HepG2 (cell line): ENCODE results near the gene CHCT1. TPM values are rescaled to one million over a fixed set of nuclear protein-coding genes. Genes with fewer than 3 reads are reported as not detected.
A peak's percentile ranks its signal among the peaks of the same experiment; 100 is the strongest.

Experiments
- ATAC-seq: fragments of 200-7000 bp; cut with Tn5 transposase; 3 replicates; pipeline ENCODE4 v1.9.1; 2020; ENCODE audit warnings: mild to moderate bottlenecking, moderate library complexity
- BruUV-seq: library from RNA; stranded (reverse); fragments of 400-500 nt; replicated peaks from 2 replicates; lab custom pipeline; 2021; lab: Mats Ljungman, UMichigan
- CTCF ChIA-PET: fragments of 300-600 bp; formaldehyde crosslinking; extraction: SDS; loops from one replicate; lab custom pipeline; 2021; ENCODE audit warnings: low total read pairs, inconsistent platforms, low intra/inter-chr PET ratio; lab: Yijun Ruan, JAX
- POLR2A ChIA-PET: fragments of 350-600 bp; sonication (Branson Sonifier 250); formaldehyde crosslinking; loops from one replicate; lab custom pipeline; 2020; ENCODE audit warnings: antibody characterized with exemption, inconsistent platforms; lab: Yijun Ruan, JAX
- DNase-seq: peaks from one replicate; pipeline ENCODE4 v3.0.0-alpha.2; 2015; ENCODE audit warnings: low spot score
- FAIRE-seq: peaks from 3 replicates; lab custom pipeline; 2011; peaks lifted over from hg19 to GRCh38; lab: Jason Lieb, UNC
- H2AFZ ChIP-seq: one replicate; pipeline ENCODE4 v1.6.1; 2011; ENCODE audit warnings: low read length, inconsistent platforms
- H3K27ac ChIP-seq: fragments of 300-600 bp; 3 replicates; pipeline ENCODE4 v1.8.0; 2011; ENCODE audit warnings: mixed run types, mild to moderate bottlenecking, mixed read lengths, low read length, inconsistent platforms; ENCODE audit not compliant: insufficient read depth; ENCODE audit errors: extremely low read length
- H3K27me3 ChIP-seq, 2 experiments: fragments of 200-600 bp in 1 of 2; 2 replicates in 1 of 2; 3 replicates in 1 of 2; pipeline versions ENCODE4 v1.6.0 to v1.8.0; 2011; ENCODE audit warnings: low read length in 2 of 2, mild to moderate bottlenecking in 2 of 2, moderate library complexity in 2 of 2, inconsistent platforms in 1 of 2; ENCODE audit not compliant: insufficient read depth in 2 of 2, control insufficient read depth in 1 of 2
- H3K36me3 ChIP-seq, 2 experiments: fragments of 200-600 bp in 1 of 2; replicated peaks in 1 of 2; 2 replicates in 1 of 2; 3 replicates in 1 of 2; pipeline versions ENCODE4 v1.5.1 to v1.8.0; 2011; ENCODE audit warnings: low read length in 2 of 2, inconsistent platforms in 1 of 2; ENCODE audit not compliant: insufficient read depth in 2 of 2, control insufficient read depth in 1 of 2
- H3K4me1 ChIP-seq: 2 replicates; pipeline ENCODE4 v1.5.1; 2012; ENCODE audit warnings: low read length, inconsistent platforms; ENCODE audit not compliant: insufficient read depth
- H3K4me2 ChIP-seq: 2 replicates; pipeline ENCODE4 v1.6.0; 2011; ENCODE audit warnings: low read depth, low read length, inconsistent platforms
- H3K4me3 ChIP-seq, 3 experiments: fragments of 200-600 bp in 1 of 3; sonication (generic), shearing (Covaris generic) in 1 of 3; replicated peaks in 1 of 3; 2 replicates each; pipeline ENCODE4 v1.5.1; 2011 to 2016; ENCODE audit warnings: low read length in 3 of 3, inconsistent platforms in 2 of 3, low read depth in 2 of 3, mild to moderate bottlenecking in 2 of 3, control low read depth in 1 of 3, mixed read lengths in 1 of 3; ENCODE audit not compliant: insufficient read depth in 1 of 3
- H3K79me2 ChIP-seq: one replicate; pipeline ENCODE4 v1.6.1; 2011; ENCODE audit warnings: low read length, inconsistent platforms; ENCODE audit not compliant: insufficient read depth
- H3K9ac ChIP-seq: 2 replicates; pipeline ENCODE4 v1.6.0; 2011; ENCODE audit warnings: mild to moderate bottlenecking, low read depth, low read length, inconsistent platforms; ENCODE audit not compliant: insufficient read depth
- H3K9me3 ChIP-seq: 2 replicates; pipeline ENCODE4 v1.5.1; 2012; ENCODE audit warnings: mild to moderate bottlenecking, low read length
- H4K20me1 ChIP-seq: 2 replicates; pipeline ENCODE4 v1.6.0; 2011; ENCODE audit warnings: inconsistent platforms, mild to moderate bottlenecking, low read length, moderate library complexity; ENCODE audit not compliant: insufficient read depth
- HMG20A ChIP-seq: IDR thresholded peaks from 2 replicates; pipeline ENCODE4 v1.6.1; 2016; ENCODE audit warnings: borderline replicate concordance
- HNRNPLL ChIP-seq: fragments of 200-400 bp; formaldehyde crosslinking; IDR thresholded peaks from 2 replicates; pipeline ENCODE4 v1.6.1; 2017; ENCODE audit warnings: mild to moderate bottlenecking, low read depth, low read length; ENCODE audit not compliant: poor library complexity, severe bottlenecking
- NR2C2 ChIP-seq: sonication (generic); formaldehyde crosslinking; IDR thresholded peaks from 2 replicates; pipeline ENCODE4 v1.4.0; 2020; ENCODE audit warnings: missing genetic modification reagents, mild to moderate bottlenecking, moderate library complexity, borderline replicate concordance
- PHF8 ChIP-seq: sonication (generic); formaldehyde crosslinking; IDR thresholded peaks from 2 replicates; pipeline ENCODE4 v1.5.0; 2020; ENCODE audit warnings: missing genetic modification reagents
- RARA ChIP-seq: IDR thresholded peaks from 2 replicates; pipeline ENCODE4 v1.6.1; 2016; ENCODE audit warnings: missing genetic modification reagents, missing compliant biosample characterization
- RBM39 ChIP-seq: fragments of 200-400 bp; formaldehyde crosslinking; IDR thresholded peaks from one replicate; pipeline ENCODE4 v1.6.1; 2018; ENCODE audit warnings: antibody characterized with exemption, mild to moderate bottlenecking, low read depth, low read length; ENCODE audit not compliant: poor library complexity, severe bottlenecking
- ZFP82 ChIP-seq: sonication (generic); formaldehyde crosslinking; IDR thresholded peaks from 2 replicates; pipeline ENCODE4 v1.5.1; 2020; ENCODE audit warnings: mild to moderate bottlenecking, missing genetic modification reagents, borderline replicate concordance
- ZNF17 ChIP-seq: sonication (generic); formaldehyde crosslinking; IDR thresholded peaks from 2 replicates; pipeline ENCODE4 v1.5.0; 2020; ENCODE audit warnings: mild to moderate bottlenecking, missing genetic modification reagents
- ZNF276 ChIP-seq: sonication (generic); formaldehyde crosslinking; IDR thresholded peaks from 2 replicates; pipeline ENCODE4 v1.4.0; 2020; ENCODE audit warnings: mild to moderate bottlenecking, low read depth, missing genetic modification reagents
- ZNF281 ChIP-seq: sonication (generic); formaldehyde crosslinking; IDR thresholded peaks from 2 replicates; pipeline ENCODE4 v1.4.0; 2020; ENCODE audit warnings: missing genetic modification reagents, borderline replicate concordance
- ZNF513 ChIP-seq: sonication (generic); formaldehyde crosslinking; conservative IDR thresholded peaks from 2 replicates; pipeline ENCODE4 v1.5.0; 2020; ENCODE audit warnings: missing genetic modification reagents
- ZNF768 ChIP-seq: sonication (generic); formaldehyde crosslinking; IDR thresholded peaks from 2 replicates; pipeline ENCODE4 v1.4.0; 2020; ENCODE audit warnings: missing genetic modification reagents
- ZSCAN22 ChIP-seq: sonication (generic); formaldehyde crosslinking; IDR thresholded peaks from 2 replicates; pipeline ENCODE4 v1.4.0; 2020; ENCODE audit warnings: mild to moderate bottlenecking, missing genetic modification reagents
- WGBS: methylation state at CpG from one replicate; pipeline ENCODE4 v1.1.6; 2017; ENCODE audit warnings: low lambda C conversion rate; 5-methylcytosine and 5-hydroxymethylcytosine counted together
- in situ Hi-C: cut with HindIII; loops from 2 replicates; pipeline ENCODE4 v1.10.0; 2017; ENCODE audit warnings: low pct_unique_long_range_greater_than_20kb; ENCODE audit not compliant: extremely low pct_ligation_motif_present
- intact Hi-C: fragments of 100-400 bp; cut with micrococcal nuclease; formaldehyde crosslinking; loops from one replicate; pipeline ENCODE4 v1.10.0; 2022; ENCODE audit not compliant: unreplicated experiment
- polyA plus RNA-seq, 8 experiments: library from polyadenylated mRNA; depleted of rRNA in 3 of 8; stranded (reverse) in 7 of 8; unstranded in 1 of 8; fragments of >200 nt; fragmentation: Illumina TruSeq in 4 of 8; extraction: Trizol in 4 of 8; gene quantifications; 2 replicates each; pipeline versions ENCODE4 v1.2.1 to v1.2.3, GENCODE V29; 2011 to 2016; ENCODE audit warnings: low read depth in 4 of 8, missing spikeins in 1 of 8, mixed read lengths in 1 of 8; ENCODE audit not compliant: insufficient read depth in 1 of 8
- total RNA-seq, 5 experiments: library from RNA; depleted of rRNA; stranded (reverse); fragments of >200 nt; fragmentation: Illumina TruSeq; extraction: Trizol; gene quantifications; 2 replicates each; pipeline ENCODE4 v1.2.3, GENCODE V29; 2016; ENCODE audit warnings: low read depth in 1 of 5

CHCT1 gene
- total and polyA plus RNA-seq, 2 of the 13 experiments (the other 11 are each of a cell fraction or from before 2014, with no cell fraction given), result not detected

- intact Hi-C loops (no loop called here), in situ Hi-C loops (no loop called here)
- Histone ChIP-seq H2AFZ (no peak overlapping the region), H4K20me1 (no peaks in the 10 kb centered on the region), H3K4me2 (no peak overlapping the region), H3K4me3 (no peak overlapping the region), H3K27me3 (no peaks in the 10 kb centered on the region), H3K4me1 (no peaks in the 10 kb centered on the region), H3K27ac (no peak overlapping the region), H3K79me2 (no peaks in the 10 kb centered on the region), H3K9ac (no peak overlapping the region), H3K36me3 (peaks cover 6 to 48% of the 10 kb centered on the region in 2 experiments), H3K9me3 (no peaks in the 10 kb centered on the region)
- CTCF ChIA-PET, result no interaction called here
- FAIRE-seq (no peak), ATAC-seq (no peak), DNase-seq (no peak)
- TF ChIP-seq ZFP82 (CRISPR knock-in tag), result no peak
- no peak for TF ChIP-seq HNRNPLL
- no peak for TF ChIP-seq PHF8 (CRISPR knock-in tag)
- POLR2A ChIA-PET, result no interaction called here
- WGBS, result 98% methylated on average over 4 of the region's 4 CpGs
- no TSS peak for BruUV-seq
Observed at GRCh38 chr17:60471451-60471850, 49.2 kb downstream of the CHCT1 start.

GRCh38 chr17:60472449-60472848, 50.2 kb downstream of the CHCT1 start:
- H2AFZ ChIP-seq, result no peak overlapping the region
- no peaks in the 10 kb centered on the region for H3K9me3 ChIP-seq
- H3K36me3 ChIP-seq, result peaks cover 10 to 53% of the 10 kb centered on the region in 2 experiments
- no peak overlapping the region for H3K9ac ChIP-seq
- H3K4me1 ChIP-seq, result no peaks in the 10 kb centered on the region
- ChIA-PET CTCF (no interaction called here), POLR2A (no interaction called here)
- FAIRE-seq (no peak), ATAC-seq (no peak), DNase-seq (no peak)
- no peaks in the 10 kb centered on the region for H4K20me1 ChIP-seq
- no peaks in the 10 kb centered on the region for H3K27me3 ChIP-seq
- in situ Hi-C loops, result no loop called here
- intact Hi-C loops, result no loop called here
- H3K4me3 ChIP-seq, result no peak overlapping the region
- H3K4me2 ChIP-seq, result no peak overlapping the region
- H3K27ac ChIP-seq, result no peak overlapping the region
- 100% methylated on average over 1 of the region's 1 CpG for WGBS
- BruUV-seq, result TSS peak; percentile 11
- peaks cover 3% of the 10 kb centered on the region for H3K79me2 ChIP-seq
- TF ChIP-seq ZNF276 (CRISPR knock-in tag) (no peak), ZNF281 (CRISPR knock-in tag) (no peak), ZNF768 (CRISPR knock-in tag) (no peak), NR2C2 (CRISPR knock-in tag) (no peak), RARA (CRISPR knock-in tag) (no peak), HMG20A (CRISPR knock-in tag) (no peak), ZNF513 (CRISPR knock-in tag) (no peak), ZSCAN22 (CRISPR knock-in tag) (no peak), ZNF17 (no peak), RBM39 (no peak)
